Astrocyte (in vitro differentiated cells and primary cell): Measurements from ENCODE around the gene TMEM127. TPM values are rescaled to one million over a fixed set of nuclear protein-coding genes. Genes with fewer than 3 reads are reported as not detected.

Experiments used
- DNase-seq: peaks from one replicate; pipeline ENCODE4 v3.0.0-alpha.2; 2010; ENCODE audit warnings: low read depth
- FAIRE-seq: peaks from 2 replicates; lab custom pipeline; 2011; peaks lifted over from hg19 to GRCh38; lab: Jason Lieb, UNC
- H2AFZ ChIP-seq: 2 replicates; pipeline ENCODE4 v1.6.0; 2012; ENCODE audit warnings: low read depth, low read length, inconsistent platforms
- H3K27ac ChIP-seq: 2 replicates; pipeline ENCODE4 v1.5.1; 2011; ENCODE audit warnings: low read depth, low read length, inconsistent platforms
- H3K27me3 ChIP-seq: 2 replicates; pipeline ENCODE4 v1.6.0; 2011; ENCODE audit warnings: low read length, inconsistent platforms; ENCODE audit not compliant: insufficient read depth
- H3K36me3 ChIP-seq: 2 replicates; pipeline ENCODE4 v1.5.1; 2011; ENCODE audit warnings: low read length, inconsistent platforms; ENCODE audit not compliant: insufficient read depth
- H3K4me1 ChIP-seq: 2 replicates; pipeline ENCODE4 v1.5.1; 2011; ENCODE audit warnings: low read length, inconsistent platforms; ENCODE audit not compliant: insufficient read depth
- H3K4me2 ChIP-seq: 2 replicates; pipeline ENCODE4 v1.6.0; 2012; ENCODE audit warnings: low read length, inconsistent platforms
- H3K4me3 ChIP-seq: 2 replicates; pipeline ENCODE4 v1.5.1; 2011; ENCODE audit warnings: low read depth, mild to moderate bottlenecking, low read length, inconsistent platforms; ENCODE audit not compliant: insufficient read depth
- H3K79me2 ChIP-seq: 2 replicates; pipeline ENCODE4 v1.6.0; 2012; ENCODE audit warnings: mild to moderate bottlenecking, low read length, inconsistent platforms; ENCODE audit not compliant: insufficient read depth
- H3K9ac ChIP-seq: 2 replicates; pipeline ENCODE4 v1.6.0; 2012; ENCODE audit warnings: mild to moderate bottlenecking, low read length, inconsistent platforms
- H3K9me3 ChIP-seq: 2 replicates; pipeline ENCODE4 v1.5.1; 2012; ENCODE audit warnings: low read depth, mild to moderate bottlenecking, low read length, inconsistent platforms; ENCODE audit not compliant: insufficient read depth
- H4K20me1 ChIP-seq: 2 replicates; pipeline ENCODE4 v1.6.0; 2012; ENCODE audit warnings: low read length, inconsistent platforms; ENCODE audit not compliant: insufficient read depth
- H3K27ac Mint-ChIP-seq: one replicate; pipeline ENCODE4 v1.8.0; 2021; ENCODE audit warnings: mild to moderate bottlenecking, mixed read lengths; ENCODE audit not compliant: unreplicated experiment
- H3K27me3 Mint-ChIP-seq: one replicate; pipeline ENCODE4 v1.8.0; 2021; ENCODE audit warnings: low read depth, mixed read lengths; ENCODE audit not compliant: unreplicated experiment
- H3K36me3 Mint-ChIP-seq: one replicate; pipeline ENCODE4 v1.8.0; 2021; ENCODE audit warnings: low read depth, mixed read lengths; ENCODE audit not compliant: unreplicated experiment
- H3K4me1 Mint-ChIP-seq: one replicate; pipeline ENCODE4 v1.8.0; 2021; ENCODE audit warnings: low read depth, mixed read lengths; ENCODE audit not compliant: unreplicated experiment
- H3K4me3 Mint-ChIP-seq: one replicate; pipeline ENCODE4 v1.8.0; 2021; ENCODE audit warnings: mild to moderate bottlenecking, moderate library complexity, mixed read lengths; ENCODE audit not compliant: unreplicated experiment
- H3K9me3 Mint-ChIP-seq: one replicate; pipeline ENCODE4 v1.8.0; 2021; ENCODE audit warnings: mild to moderate bottlenecking, mixed read lengths; ENCODE audit not compliant: unreplicated experiment
- EZH2 ChIP-seq: IDR thresholded peaks from 2 replicates; pipeline ENCODE4 v1.6.1; 2012; ENCODE audit warnings: mild to moderate bottlenecking, low read length, inconsistent platforms; ENCODE audit not compliant: insufficient read depth
- total RNA-seq: library from RNA; stranded (reverse); gene quantifications from 2 replicates; pipeline ENCODE4 v1.2.1, GENCODE V29; 2021
- TF ChIP-seq, protein P1 (sequence below): IDR thresholded peaks from 2 replicates; pipeline ENCODE4 v1.5.1; 2011; ENCODE audit warnings: low read depth, mild to moderate bottlenecking, inconsistent platforms, low read length, moderate library complexity; ENCODE audit not compliant: insufficient read depth

Gene TMEM127
- total RNA-seq, 1 donor from 2014 or later: 41.7 TPM

DNA sequence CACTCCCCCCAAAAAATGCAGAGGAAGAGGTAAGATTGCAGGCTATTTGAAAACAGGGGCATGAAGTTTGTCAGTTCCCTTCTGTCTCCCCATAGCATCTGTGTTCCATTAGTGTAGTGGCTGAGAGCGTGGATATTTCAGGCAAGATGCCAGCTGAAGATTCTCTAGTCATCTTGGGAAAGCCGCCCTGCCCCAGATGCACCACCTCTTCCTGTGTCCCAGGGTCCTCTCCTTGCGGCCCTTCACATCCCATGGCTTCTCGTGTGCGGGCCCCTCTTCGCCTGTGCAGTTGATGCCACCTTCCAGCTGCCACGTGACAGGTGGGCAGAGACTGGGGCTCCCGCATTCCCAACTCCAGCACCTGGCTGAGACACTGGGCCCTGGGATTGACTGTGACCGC is 16.1 kb downstream of the TMEM127 start:
- Histone ChIP-seq H3K27me3 (no peaks in the 10 kb centered on the region), H3K36me3 (peaks cover 14% of the 10 kb centered on the region), H3K79me2 (peaks cover 4% of the 10 kb centered on the region), H3K4me2 (no peak overlapping the region), H3K9ac (no peak overlapping the region), H2AFZ (no peak overlapping the region), H4K20me1 (peaks cover 7% of the 10 kb centered on the region), H3K27ac (no peak overlapping the region), H3K9me3 (no peaks in the 10 kb centered on the region), H3K4me3 (no peak overlapping the region), H3K4me1 (peaks cover 19% of the 10 kb centered on the region)
- H3K4me1 Mint-ChIP-seq: peaks cover 12% of the 10 kb centered on the region
- H3K36me3 Mint-ChIP-seq: peaks cover 17% of the 10 kb centered on the region
- H3K9me3 Mint-ChIP-seq: no peaks in the 10 kb centered on the region
- FAIRE-seq (no peak), DNase-seq (no peak)
- H3K27ac Mint-ChIP-seq: no peak overlapping the region
- H3K4me3 Mint-ChIP-seq: no peak overlapping the region
- TF ChIP-seq, protein P1, sequence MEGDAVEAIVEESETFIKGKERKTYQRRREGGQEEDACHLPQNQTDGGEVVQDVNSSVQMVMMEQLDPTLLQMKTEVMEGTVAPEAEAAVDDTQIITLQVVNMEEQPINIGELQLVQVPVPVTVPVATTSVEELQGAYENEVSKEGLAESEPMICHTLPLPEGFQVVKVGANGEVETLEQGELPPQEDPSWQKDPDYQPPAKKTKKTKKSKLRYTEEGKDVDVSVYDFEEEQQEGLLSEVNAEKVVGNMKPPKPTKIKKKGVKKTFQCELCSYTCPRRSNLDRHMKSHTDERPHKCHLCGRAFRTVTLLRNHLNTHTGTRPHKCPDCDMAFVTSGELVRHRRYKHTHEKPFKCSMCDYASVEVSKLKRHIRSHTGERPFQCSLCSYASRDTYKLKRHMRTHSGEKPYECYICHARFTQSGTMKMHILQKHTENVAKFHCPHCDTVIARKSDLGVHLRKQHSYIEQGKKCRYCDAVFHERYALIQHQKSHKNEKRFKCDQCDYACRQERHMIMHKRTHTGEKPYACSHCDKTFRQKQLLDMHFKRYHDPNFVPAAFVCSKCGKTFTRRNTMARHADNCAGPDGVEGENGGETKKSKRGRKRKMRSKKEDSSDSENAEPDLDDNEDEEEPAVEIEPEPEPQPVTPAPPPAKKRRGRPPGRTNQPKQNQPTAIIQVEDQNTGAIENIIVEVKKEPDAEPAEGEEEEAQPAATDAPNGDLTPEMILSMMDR: no peak
- no peak for TF ChIP-seq EZH2
- H3K27me3 Mint-ChIP-seq: no peaks in the 10 kb centered on the region

DNA sequence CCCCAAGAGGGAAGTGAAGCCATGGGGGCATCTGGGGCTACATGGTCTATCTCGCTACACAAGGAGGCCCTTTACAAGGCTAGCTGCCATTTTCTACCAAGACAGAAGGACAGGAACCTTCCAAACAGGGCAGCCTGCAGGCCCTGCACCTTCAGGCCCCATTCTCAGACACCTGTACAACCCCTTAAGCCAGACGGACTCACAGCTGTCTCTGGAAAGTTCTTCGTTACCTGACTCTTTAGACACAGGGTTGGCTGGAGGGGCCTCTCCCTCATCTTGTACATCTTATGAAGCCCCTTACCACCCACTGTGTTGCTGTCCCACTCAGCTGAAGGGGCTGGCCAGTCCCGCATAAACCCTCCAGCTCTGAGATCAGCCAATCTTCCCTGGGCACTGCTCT is 17.2 kb downstream of the TMEM127 start:
- FAIRE-seq (no peak), DNase-seq (no peak)
- H3K9me3 ChIP-seq: no peaks in the 10 kb centered on the region
- no peak for TF ChIP-seq EZH2
- TF ChIP-seq, protein P1: no peak
- H3K36me3 Mint-ChIP-seq: peaks cover 12% of the 10 kb centered on the region
- H3K27ac ChIP-seq: no peak overlapping the region
- no peaks in the 10 kb centered on the region for H3K27me3 ChIP-seq
- H3K4me1 Mint-ChIP-seq: peaks cover 12% of the 10 kb centered on the region
- no peak overlapping the region for H3K4me3 ChIP-seq
- no peaks in the 10 kb centered on the region for H3K79me2 ChIP-seq
- peaks cover 19% of the 10 kb centered on the region for H3K4me1 ChIP-seq
- H3K4me2 ChIP-seq: no peak overlapping the region
- no peaks in the 10 kb centered on the region for H3K9me3 Mint-ChIP-seq
- no peak overlapping the region for H2AFZ ChIP-seq
- no peak overlapping the region for H3K9ac ChIP-seq
- H4K20me1 ChIP-seq: peaks cover 7% of the 10 kb centered on the region
- H3K27me3 Mint-ChIP-seq: no peaks in the 10 kb centered on the region
- H3K4me3 Mint-ChIP-seq: no peak overlapping the region
- no peak overlapping the region for H3K27ac Mint-ChIP-seq
- H3K36me3 ChIP-seq: peaks cover 14% of the 10 kb centered on the region

DNA sequence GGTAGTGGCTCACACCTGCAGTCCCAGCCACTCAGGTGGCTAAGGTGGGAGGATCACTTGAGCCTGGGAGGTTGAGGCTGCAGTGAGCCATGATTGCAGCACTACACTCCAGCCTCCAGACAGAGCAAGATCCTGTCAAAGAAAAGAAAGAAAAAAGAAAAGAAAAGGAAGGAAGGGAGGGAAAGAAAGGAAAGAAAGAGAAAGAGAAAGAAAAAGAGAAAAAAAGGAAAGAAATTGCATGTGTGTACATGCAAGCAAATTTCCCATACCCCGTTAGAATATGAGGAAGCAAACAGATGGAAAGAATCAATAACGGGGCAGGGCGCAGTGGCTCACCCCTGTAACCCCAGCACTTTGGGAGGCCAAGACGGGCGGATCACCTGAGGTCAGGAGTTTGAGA is 17.9 kb downstream of the TMEM127 start:
- Histone ChIP-seq H3K27me3 (no peaks in the 10 kb centered on the region), H4K20me1 (peaks cover 7% of the 10 kb centered on the region), H3K4me2 (no peak overlapping the region), H3K4me1 (peaks cover 19% of the 10 kb centered on the region), H3K4me3 (no peak overlapping the region), H3K36me3 (peaks cover 7% of the 10 kb centered on the region), H2AFZ (no peak overlapping the region), H3K9ac (no peak overlapping the region), H3K27ac (no peak overlapping the region), H3K9me3 (no peaks in the 10 kb centered on the region), H3K79me2 (no peaks in the 10 kb centered on the region)
- TF ChIP-seq, protein P1: no peak
- TF ChIP-seq EZH2: no peak
- Mint-ChIP-seq H3K36me3 (peaks cover 8% of the 10 kb centered on the region), H3K27me3 (no peaks in the 10 kb centered on the region), H3K27ac (no peak overlapping the region), H3K4me3 (no peak overlapping the region), H3K9me3 (no peaks in the 10 kb centered on the region), H3K4me1 (peaks cover 12% of the 10 kb centered on the region)
- FAIRE-seq: no peak
- no peak for DNase-seq
